Mucosa of descending colon (tissue), 3 donors: ENCODE results near the gene SND1. TPM values are rescaled to one million over a fixed set of nuclear protein-coding genes. Genes with fewer than 3 reads are reported as not detected.

Source experiments
- ATAC-seq: fragments of 200-7000 bp; cut with Tn5 transposase; one replicate; pipeline ENCODE4 v1.9.1; 2020; ENCODE audit warnings: mild to moderate bottlenecking, moderate library complexity
- DNase-seq, 3 donors: peaks; one replicate each; pipeline ENCODE4 v3.0.0-alpha.2; 2020
- H3K36me3 ChIP-seq: fragments of 200-600 bp; one replicate; pipeline ENCODE4 v1.8.0; 2021; ENCODE audit warnings: low read depth, mild to moderate bottlenecking
- H3K4me1 ChIP-seq: fragments of 200-600 bp; one replicate; pipeline ENCODE4 v1.8.0; 2021; ENCODE audit warnings: low read depth, mild to moderate bottlenecking
- H3K4me3 ChIP-seq: fragments of 200-600 bp; one replicate; pipeline ENCODE4 v1.8.0; 2021; ENCODE audit warnings: mild to moderate bottlenecking
- H3K9me3 ChIP-seq: fragments of 200-600 bp; one replicate; pipeline ENCODE4 v1.8.0; 2021; ENCODE audit warnings: mild to moderate bottlenecking
- CTCF ChIP-seq: fragments of 200-600 bp; IDR thresholded peaks from one replicate; pipeline ENCODE4 v1.8.0; 2022; ENCODE audit warnings: antibody characterized with exemption, mild to moderate bottlenecking
- intact Hi-C, 2 donors: fragments of 100-400 bp; cut with DNase I in 1 of 2; cut with micrococcal nuclease in 1 of 2; formaldehyde crosslinking; loops; one replicate each; pipeline versions ENCODE4 v1.11.0 to v1.11.1; 2022; cut with DNase I, micrococcal nuclease
- total RNA-seq, 3 donors: library from RNA; stranded (reverse); fragmentation: NEBNext Ultra II Directional in 2 of 3; extraction: Animal tissue kit (Norgen Biotek cat#: 25700) in 2 of 3; gene quantifications; one replicate each; pipeline versions ENCODE4 v1.2.1 to v1.2.4, GENCODE V29; 2021 to 2023
- donor health status: DM: no; HTN: no; CAD: no; lungs with moderate emphysema.
- donor health status: DM: no; HTN: no; CAD: no.
- donor health status: DM: no; HTN: yes; CAD: no.

Gene SND1
- total RNA-seq, 3 donors from 2014 or later = 99.0 to 131 (median 106) TPM

DNA sequence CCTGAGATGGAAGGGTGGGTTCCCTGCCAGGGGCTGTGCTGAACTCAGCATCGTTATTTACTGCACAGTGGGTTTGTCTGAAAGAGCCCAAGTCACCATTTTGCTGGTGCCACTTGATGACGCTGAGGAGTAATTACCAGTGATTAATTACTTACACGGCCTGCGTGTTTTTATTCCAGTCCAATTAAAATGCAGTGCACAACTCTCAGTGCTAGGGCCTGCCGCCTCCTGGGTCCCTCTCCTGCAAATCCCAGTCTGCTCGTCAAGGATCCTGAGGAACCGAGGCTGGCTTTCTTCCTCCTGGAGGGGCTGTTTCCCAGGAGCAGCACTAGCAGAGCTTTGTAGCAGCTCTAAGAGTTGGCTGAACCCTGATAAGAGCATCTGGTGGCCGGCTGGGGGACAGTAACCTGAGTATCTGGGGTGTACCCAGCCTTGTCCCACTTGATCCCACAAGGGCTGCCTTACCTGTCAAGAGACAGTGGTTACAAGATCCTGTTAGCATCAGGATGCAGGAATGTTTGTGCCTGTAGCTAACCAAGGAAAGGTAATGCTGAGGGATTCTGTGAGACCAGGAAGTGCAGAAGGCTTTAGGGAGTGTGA, 424.3 kb downstream of the SND1 start:
- no peak for TF ChIP-seq CTCF
- ATAC-seq (no peak), DNase-seq (no peak)
- Histone ChIP-seq H3K4me1 (peaks cover 9% of the 10 kb centered on the region), H3K9me3 (no peaks in the 10 kb centered on the region), H3K36me3 (no peaks in the 10 kb centered on the region), H3K4me3 (no peak overlapping the region)
- intact Hi-C loops = no loop called here

DNA sequence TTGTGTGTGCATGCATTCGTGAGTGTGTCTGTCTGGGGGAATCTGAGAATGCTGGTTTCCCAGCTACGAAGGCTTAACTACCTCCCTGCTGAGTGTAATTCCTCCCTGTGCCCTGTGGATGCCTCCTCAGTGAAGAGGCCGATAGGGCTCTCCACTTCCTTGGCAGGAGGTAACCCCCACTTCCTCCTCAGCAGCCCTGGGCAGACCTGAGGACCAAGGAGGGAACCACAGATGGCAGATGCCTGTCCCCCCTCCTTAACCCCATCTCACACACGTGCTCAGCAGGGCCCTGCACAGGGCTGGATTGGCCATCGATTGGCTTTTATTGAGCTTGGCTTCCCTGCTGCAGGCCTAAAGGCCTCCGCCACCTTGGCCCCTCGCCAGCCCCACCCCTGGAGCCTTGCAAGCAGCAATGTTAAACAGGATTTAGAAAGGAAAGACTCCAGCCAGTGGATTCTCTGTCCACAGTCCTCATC, 424.8 kb downstream of the SND1 start:
- Histone ChIP-seq H3K4me3 (no peak overlapping the region), H3K36me3 (no peaks in the 10 kb centered on the region), H3K4me1 (peaks cover 9% of the 10 kb centered on the region), H3K9me3 (no peaks in the 10 kb centered on the region)
- TF ChIP-seq CTCF = no peak
- intact Hi-C loops = no loop called here
- DNase-seq (peak; percentile 81 to 90 (median 88)), ATAC-seq (peak; percentile 82)

DNA sequence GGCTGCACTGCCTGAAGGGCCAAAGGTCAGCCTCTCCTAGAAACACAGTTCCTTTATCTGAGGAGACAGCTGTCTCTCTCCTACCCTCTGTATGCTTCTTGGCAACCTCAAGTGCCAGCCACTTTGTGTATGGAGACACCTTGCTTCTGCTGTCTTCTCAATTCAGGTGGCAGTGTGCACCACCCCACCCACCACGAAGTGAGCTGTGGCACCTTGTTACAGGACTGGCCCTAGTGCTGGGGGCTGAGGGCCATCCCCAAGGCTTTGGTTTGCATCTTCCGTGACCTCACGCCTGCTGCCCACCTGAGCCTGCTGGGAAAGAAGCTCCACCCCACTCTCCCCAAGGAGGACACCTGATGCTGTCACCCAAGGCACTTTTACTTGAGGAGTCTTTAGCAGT, 426.3 kb downstream of the SND1 start:
- TF ChIP-seq CTCF = no peak
- no peak overlapping the region for H3K4me3 ChIP-seq
- intact Hi-C loops = no loop called here
- no peak for ATAC-seq
- DNase-seq = no peak
- H3K36me3 ChIP-seq = no peaks in the 10 kb centered on the region
- H3K9me3 ChIP-seq = no peaks in the 10 kb centered on the region
- H3K4me1 ChIP-seq = peaks cover 9% of the 10 kb centered on the region

GRCh38 chr7:128080169-128080568, 428.2 kb downstream of the SND1 start:
- H3K36me3 ChIP-seq = no peaks in the 10 kb centered on the region

DNA sequence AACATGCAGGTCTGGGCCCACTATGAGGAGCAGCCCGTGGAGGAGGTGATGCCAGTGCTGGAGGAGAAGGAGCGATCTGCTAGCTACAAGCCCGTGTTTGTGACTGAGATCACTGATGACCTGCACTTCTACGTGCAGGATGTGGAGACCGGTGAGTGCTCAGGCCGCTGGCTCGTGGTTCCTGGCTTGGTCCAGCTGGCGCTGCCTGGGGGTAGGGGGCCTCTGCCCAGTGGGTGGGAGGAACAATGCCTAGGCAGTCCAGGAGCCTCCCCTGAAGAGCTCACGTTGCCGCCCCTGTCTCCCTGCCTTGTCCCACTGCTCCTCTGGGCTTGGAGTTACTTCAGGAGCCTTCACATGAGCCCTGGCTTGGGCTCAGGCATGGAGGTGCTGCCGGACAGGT, 429.4 kb downstream of the SND1 start:
- Histone ChIP-seq H3K9me3 (no peaks in the 10 kb centered on the region), H3K4me1 (peaks cover 9% of the 10 kb centered on the region), H3K4me3 (no peak overlapping the region), H3K36me3 (no peaks in the 10 kb centered on the region)
- no peak for TF ChIP-seq CTCF
- intact Hi-C loops = no loop called here
- no peak for ATAC-seq
- DNase-seq = peak in 1 of 3 donors; percentile 28

More at GRCh38 chr7:128080169-128080568, 428.2 kb downstream of the SND1 start:
- no peak for DNase-seq
- no peak for TF ChIP-seq CTCF
- Histone ChIP-seq H3K4me3 (no peak overlapping the region), H3K9me3 (no peaks in the 10 kb centered on the region), H3K4me1 (peaks cover 9% of the 10 kb centered on the region)
- ATAC-seq = no peak
- intact Hi-C loops = no loop called here

- intact Hi-C loops = no loop called here
- DNase-seq = no peak
- no peak for ATAC-seq
- no peak for TF ChIP-seq CTCF
- Histone ChIP-seq H3K4me1 (peaks cover 7% of the 10 kb centered on the region), H3K9me3 (no peaks in the 10 kb centered on the region), H3K36me3 (no peaks in the 10 kb centered on the region), H3K4me3 (no peak overlapping the region)
Observed at GRCh38 chr7:128081808-128082207, 429.8 kb downstream of the SND1 start.
